CD4-positive, alpha-beta T cell (primary cell): Measurements from ENCODE around the gene CST4. TPM values are rescaled to one million over a fixed set of nuclear protein-coding genes. Genes with fewer than 3 reads are reported as not detected.

Source experiments
- ATAC-seq: fragments of 200-7000 bp; cut with Tn5 transposase; one replicate; pipeline ENCODE4 v1.10.0; 2022; ENCODE audit warnings: mild to moderate bottlenecking; ENCODE audit not compliant: poor library complexity
- CTCF ChIA-PET: fragments of 350-600 bp; sonication (Branson Sonifier 250); formaldehyde crosslinking; loops from one replicate; lab custom pipeline; 2021; ENCODE audit warnings: antibody characterized with exemption, inconsistent platforms; lab: Charles Lee
- POLR2A ChIA-PET: fragments of 350-600 bp; sonication (Branson Sonifier 250); formaldehyde crosslinking; loops from one replicate; lab custom pipeline; 2021; ENCODE audit warnings: antibody characterized with exemption, inconsistent platforms; lab: Charles Lee
- DNase-seq, 14 experiments: peaks; one replicate each; pipeline ENCODE4 v3.0.0-alpha.2; 2013 to 2020; ENCODE audit warnings: mixed read lengths in 2 of 14
- H3K27ac ChIP-seq, 2 donors: one replicate each; pipeline versions ENCODE4 v1.5.1 to v1.7.0; 2013; ENCODE audit warnings: low read length in 2 of 2, low read depth in 1 of 2, mild to moderate bottlenecking in 1 of 2
- H3K27me3 ChIP-seq, 2 experiments: 1 replicate in 1 of 2; 2 replicates in 1 of 2; pipeline versions ENCODE4 v1.6.1 to v1.7.0; 2013; ENCODE audit warnings: low read length in 2 of 2, control low read depth in 1 of 2, mild to moderate bottlenecking in 1 of 2, moderate library complexity in 1 of 2; ENCODE audit not compliant: insufficient read depth in 2 of 2, control insufficient read depth in 1 of 2
- H3K36me3 ChIP-seq: one replicate; pipeline ENCODE4 v1.6.1; 2013; ENCODE audit warnings: low read length, control low read depth; ENCODE audit not compliant: insufficient read depth
- H3K4me1 ChIP-seq: one replicate; pipeline ENCODE4 v1.6.1; 2013; ENCODE audit warnings: low read length, control low read depth; ENCODE audit not compliant: insufficient read depth
- H3K4me3 ChIP-seq: one replicate; pipeline ENCODE4 v1.5.1; 2013; ENCODE audit warnings: mild to moderate bottlenecking, low read length, moderate library complexity
- H3K9me3 ChIP-seq, 2 experiments: 1 replicate in 1 of 2; 2 replicates in 1 of 2; pipeline versions ENCODE4 v1.6.1 to v1.7.0; 2013; ENCODE audit warnings: low read length in 2 of 2, mild to moderate bottlenecking in 2 of 2, control low read depth in 1 of 2, moderate library complexity in 1 of 2; ENCODE audit not compliant: control insufficient read depth in 1 of 2, insufficient read depth in 1 of 2
- H3K27ac Mint-ChIP-seq: one replicate; pipeline ENCODE4 v1.8.0; 2020; ENCODE audit warnings: mixed read lengths
- H3K27me3 Mint-ChIP-seq: one replicate; pipeline ENCODE4 v1.8.0; 2021; ENCODE audit warnings: mixed read lengths
- H3K36me3 Mint-ChIP-seq: one replicate; pipeline ENCODE4 v1.8.0; 2021; ENCODE audit warnings: low read depth, mixed read lengths
- H3K4me1 Mint-ChIP-seq: one replicate; pipeline ENCODE4 v1.8.0; 2021; ENCODE audit warnings: low read depth, mixed read lengths
- H3K4me3 Mint-ChIP-seq: one replicate; pipeline ENCODE4 v1.8.0; 2020; ENCODE audit warnings: mild to moderate bottlenecking, mixed read lengths
- H3K9me3 Mint-ChIP-seq: one replicate; pipeline ENCODE4 v1.8.0; 2020; ENCODE audit warnings: mixed read lengths
- intact Hi-C, 2 experiments: fragments of 100-400 bp; cut with DNase I in 1 of 2; cut with micrococcal nuclease in 1 of 2; formaldehyde crosslinking; loops; one replicate each; pipeline versions ENCODE4 v1.15.1 to v1.9.0; 2023 to 2025; cut with DNase I, micrococcal nuclease
- total RNA-seq, 174 experiments: library from RNA in 2 of 174; stranded (reverse) in 2 of 174; gene quantifications; one replicate each; pipeline ENCODE4 v1.2.3 and lab custom pipeline; 2021 to 2026
- TF ChIP-seq, protein P1 (sequence below): fragments of 200-600 bp; IDR thresholded peaks from one replicate; pipeline ENCODE4 v1.8.0; 2022; ENCODE audit warnings: antibody characterized with exemption, mild to moderate bottlenecking

Gene CST4
- total RNA-seq, 2 experiments from 2014 or later: not detected

DNA sequence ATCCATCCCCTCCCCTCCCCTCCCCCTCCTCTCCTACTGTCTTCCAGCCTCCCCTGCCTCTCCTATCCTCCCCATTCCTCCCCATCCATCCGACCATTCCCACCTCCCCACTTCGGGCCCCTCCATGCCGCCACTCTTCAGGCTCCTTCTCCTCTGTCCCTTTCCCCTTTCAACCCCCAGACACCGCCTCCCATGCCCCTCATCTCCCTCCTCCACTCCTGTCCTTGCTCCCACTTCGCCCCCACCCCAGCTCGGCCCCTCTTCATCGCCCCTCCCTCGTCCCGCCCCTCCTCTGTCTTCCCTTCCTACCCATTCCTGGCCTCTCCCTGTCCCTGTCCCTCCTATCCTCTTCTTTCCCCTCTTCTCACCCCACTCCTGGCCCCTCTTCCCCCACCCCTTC lies 50.5 kb downstream of the CST4 start:
- Mint-ChIP-seq H3K27me3 (peaks cover 35% of the 10 kb centered on the region), H3K36me3 (no peaks in the 10 kb centered on the region), H3K4me1 (peaks cover 5% of the 10 kb centered on the region), H3K9me3 (no peaks in the 10 kb centered on the region), H3K27ac (no peak overlapping the region), H3K4me3 (no peak overlapping the region)
- POLR2A ChIA-PET: no interaction called here
- CTCF ChIA-PET: no interaction called here
- Histone ChIP-seq H3K4me1 (no peaks in the 10 kb centered on the region), H3K4me3 (no peak overlapping the region), H3K36me3 (no peaks in the 10 kb centered on the region), H3K27me3 (peaks cover 3 to 9% of the 10 kb centered on the region in 2 experiments), H3K27ac (no peak overlapping the region), H3K9me3 (peaks cover 0 to 2% of the 10 kb centered on the region in 2 experiments)
- no peak for ATAC-seq
- no peak for DNase-seq
- TF ChIP-seq, protein P1, sequence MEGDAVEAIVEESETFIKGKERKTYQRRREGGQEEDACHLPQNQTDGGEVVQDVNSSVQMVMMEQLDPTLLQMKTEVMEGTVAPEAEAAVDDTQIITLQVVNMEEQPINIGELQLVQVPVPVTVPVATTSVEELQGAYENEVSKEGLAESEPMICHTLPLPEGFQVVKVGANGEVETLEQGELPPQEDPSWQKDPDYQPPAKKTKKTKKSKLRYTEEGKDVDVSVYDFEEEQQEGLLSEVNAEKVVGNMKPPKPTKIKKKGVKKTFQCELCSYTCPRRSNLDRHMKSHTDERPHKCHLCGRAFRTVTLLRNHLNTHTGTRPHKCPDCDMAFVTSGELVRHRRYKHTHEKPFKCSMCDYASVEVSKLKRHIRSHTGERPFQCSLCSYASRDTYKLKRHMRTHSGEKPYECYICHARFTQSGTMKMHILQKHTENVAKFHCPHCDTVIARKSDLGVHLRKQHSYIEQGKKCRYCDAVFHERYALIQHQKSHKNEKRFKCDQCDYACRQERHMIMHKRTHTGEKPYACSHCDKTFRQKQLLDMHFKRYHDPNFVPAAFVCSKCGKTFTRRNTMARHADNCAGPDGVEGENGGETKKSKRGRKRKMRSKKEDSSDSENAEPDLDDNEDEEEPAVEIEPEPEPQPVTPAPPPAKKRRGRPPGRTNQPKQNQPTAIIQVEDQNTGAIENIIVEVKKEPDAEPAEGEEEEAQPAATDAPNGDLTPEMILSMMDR: no peak
- intact Hi-C loops: no loop called here

DNA sequence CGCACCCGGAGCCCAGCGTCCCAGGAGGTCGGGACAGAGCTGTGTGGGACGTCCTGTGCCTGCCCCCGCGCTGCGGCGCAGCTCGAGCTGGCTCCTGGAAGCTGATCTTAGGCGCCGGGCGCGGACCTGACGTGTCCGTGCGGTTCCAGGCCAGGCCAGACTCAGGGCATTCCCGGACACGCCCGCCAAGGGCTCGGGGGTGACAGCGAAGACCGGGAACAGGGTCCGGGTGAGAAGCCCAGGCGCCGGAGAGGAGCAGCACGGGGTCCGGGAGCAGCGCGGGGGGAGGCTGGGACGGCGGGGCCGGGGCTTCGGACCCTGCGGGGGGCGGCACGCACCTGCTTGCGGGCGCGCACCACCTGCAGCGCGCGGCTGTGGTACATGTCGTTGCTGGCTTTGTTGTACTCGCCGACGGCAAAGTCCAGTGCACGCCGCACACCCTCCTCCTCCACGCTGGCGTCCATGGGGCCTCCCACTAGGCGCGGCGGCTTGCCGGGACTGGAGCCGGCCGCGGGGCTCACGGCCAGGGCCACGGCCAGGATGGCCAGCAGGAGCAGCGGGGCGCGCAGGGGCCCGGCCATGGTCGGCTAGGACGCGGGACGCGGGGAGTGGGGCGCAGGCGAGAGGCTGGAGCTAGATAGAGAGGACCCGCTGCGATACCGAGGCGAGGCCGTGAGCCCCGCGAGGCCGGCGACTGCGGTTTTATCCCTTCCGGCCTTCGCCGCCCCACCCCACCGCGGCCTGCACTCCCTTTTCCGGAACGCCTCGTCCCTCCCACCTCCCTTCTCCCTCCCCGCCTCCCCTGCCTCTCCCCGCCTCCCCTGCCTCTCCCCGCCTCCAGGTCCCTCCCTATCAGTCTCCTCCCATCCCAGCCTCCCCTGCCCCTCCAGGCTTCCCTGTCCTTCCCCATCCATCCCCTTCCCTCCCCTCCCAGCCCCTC lies 51.3 kb downstream of the CST4 start, which contains the start of gene CST3:
CST3 (minus strand) TSS at position 674 of the 940 bp plus-strand sequence; CDS start at position 581, 93 bp downstream.
- H3K27ac ChIP-seq: no peak within 1 kb of the TSS
- POLR2A ChIA-PET: no interaction called here
- H3K4me1 ChIP-seq: no peaks in the 10 kb centered on the region

DNA sequence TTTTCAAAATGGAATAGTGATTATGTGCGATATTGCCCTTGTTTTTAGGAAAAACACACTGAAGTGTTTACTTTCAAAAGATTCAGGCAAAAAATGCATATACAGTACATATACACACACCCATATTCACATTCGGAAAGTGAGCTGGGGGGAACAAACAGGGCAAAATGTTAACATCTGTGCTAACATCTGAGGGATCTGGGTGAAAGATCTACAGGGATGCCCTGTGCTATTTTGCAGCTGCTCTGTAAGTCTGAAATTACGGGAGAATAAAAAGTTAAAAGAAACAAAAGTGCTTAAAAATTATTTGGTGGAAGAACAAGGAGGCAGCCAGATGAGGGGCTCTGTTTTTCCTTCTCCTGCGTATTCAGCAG lies 51.9 kb downstream of the CST4 start:
- ChIA-PET CTCF (no interaction called here), POLR2A (no interaction called here)
- Mint-ChIP-seq H3K36me3 (no peaks in the 10 kb centered on the region), H3K27me3 (peaks cover 38% of the 10 kb centered on the region), H3K4me1 (peaks cover 5% of the 10 kb centered on the region), H3K9me3 (no peaks in the 10 kb centered on the region), H3K27ac (no peak overlapping the region), H3K4me3 (peak overlapping the region; percentile 67)
- ATAC-seq: no peak
- H3K4me1 ChIP-seq: no peaks in the 10 kb centered on the region
- peaks cover 3 to 9% of the 10 kb centered on the region in 2 experiments for H3K27me3 ChIP-seq
- no peaks in the 10 kb centered on the region for H3K36me3 ChIP-seq
- no peak overlapping the region for H3K27ac ChIP-seq
- TF ChIP-seq, protein P1: no peak
- peak overlapping the region; percentile 35 for H3K4me3 ChIP-seq
- DNase-seq: no peak
- peaks cover 0 to 2% of the 10 kb centered on the region in 2 experiments for H3K9me3 ChIP-seq
- intact Hi-C loops: no loop called here

More for the DNA sequence above, 51.3 kb downstream of the CST4 start, which contains the start of gene CST3:
- peaks cover 38% of the 10 kb centered on the region for H3K27me3 Mint-ChIP-seq
- Histone ChIP-seq H3K36me3 (no peaks in the 10 kb centered on the region), H3K9me3 (peaks cover 0 to 2% of the 10 kb centered on the region in 2 experiments), H3K27me3 (peaks cover 3 to 9% of the 10 kb centered on the region in 2 experiments), H3K4me3 (peak within 1 kb of the TSS; percentile 35)
- ATAC-seq (no peak), DNase-seq (peak in 3 of 14 experiments; percentile 13 to 27 (median 20))
- H3K36me3 Mint-ChIP-seq: no peaks in the 10 kb centered on the region
- peaks cover 5% of the 10 kb centered on the region for H3K4me1 Mint-ChIP-seq
- TF ChIP-seq, protein P1: no peak
- intact Hi-C loops: no loop called here
- peak within 1 kb of the TSS; percentile 67 for H3K4me3 Mint-ChIP-seq
- H3K27ac Mint-ChIP-seq: no peak within 1 kb of the TSS
- CTCF ChIA-PET: no interaction called here
- H3K9me3 Mint-ChIP-seq: no peaks in the 10 kb centered on the region
